AML-193 (cell line): Measurements from ENCODE around the gene EGLN2.
"Not testable (repeated sequence)": the region's sequence is repeated elsewhere in the genome, so short reads cannot be mapped to it uniquely, and the experiment has no call there.

ENCODE experiments used
- DNase-seq, 2 experiments: peaks; one replicate each; lab custom pipeline; 2025; lab: John Stamatoyannopoulos, UW

EGLN2 gene

GRCh38 chr19:40842997-40843652 lies 44.1 kb downstream of the EGLN2 start:
- DNase-seq: not testable (repeated sequence)

GRCh38 chr19:40843653-40844052 lies 44.7 kb downstream of the EGLN2 start:
- DNase-seq: peak in 1 of 2 experiments; percentile 10

- not testable (repeated sequence) for DNase-seq
These were observed 47.7 kb downstream of the EGLN2 start for GRCh38 chr19:40846722-40847121.

- not testable (repeated sequence) for DNase-seq
These were observed 51.3 kb downstream of the EGLN2 start, which contains the start of gene CYP2A6 for GRCh38 chr19:40850277-40850676. Gene CYP2A6 (minus strand): TSS chr19:40850447. CDS start chr19:40850426, 21 bp downstream.

GRCh38 chr19:40852467-40853152 lies 53.6 kb downstream of the EGLN2 start:
- DNase-seq: not testable (repeated sequence)
